Activated CD8-positive, alpha-beta memory T cell treated with anti-CD3 and anti-CD28 coated beads, Interleukin-2, amount 50 U/mL, for 1 hour (primary cell): ENCODE data around the gene UVSSA.
"Not testable (repeated sequence)": the region's sequence is repeated elsewhere in the genome, so short reads cannot be mapped to it uniquely, and the experiment has no call there.

Source experiments
- DNase-seq: peaks from one replicate; pipeline ENCODE4 v3.0.0-alpha.2; 2020; ENCODE audit errors: extremely low read depth

Gene UVSSA

DNA sequence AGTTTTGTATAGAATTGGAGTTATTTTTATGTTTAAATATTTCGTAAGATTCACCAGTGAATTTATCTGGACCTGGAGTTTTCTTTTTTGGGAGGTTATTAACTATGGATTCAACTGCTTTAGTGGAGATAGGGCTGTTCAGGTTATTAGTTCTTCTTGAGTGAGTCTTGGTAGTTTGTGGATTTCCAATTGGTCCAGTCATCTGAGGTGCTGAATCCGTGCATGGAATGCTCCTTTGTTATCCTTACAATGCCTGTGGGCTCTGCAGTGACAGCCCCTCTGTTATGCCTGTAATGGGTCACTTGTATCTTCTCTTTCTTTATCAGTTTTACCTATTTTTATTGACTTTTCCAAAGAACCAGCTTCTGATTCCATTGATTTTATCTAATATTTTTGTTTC lies 74.6 kb downstream of the UVSSA start:
- DNase-seq = no peak

DNA sequence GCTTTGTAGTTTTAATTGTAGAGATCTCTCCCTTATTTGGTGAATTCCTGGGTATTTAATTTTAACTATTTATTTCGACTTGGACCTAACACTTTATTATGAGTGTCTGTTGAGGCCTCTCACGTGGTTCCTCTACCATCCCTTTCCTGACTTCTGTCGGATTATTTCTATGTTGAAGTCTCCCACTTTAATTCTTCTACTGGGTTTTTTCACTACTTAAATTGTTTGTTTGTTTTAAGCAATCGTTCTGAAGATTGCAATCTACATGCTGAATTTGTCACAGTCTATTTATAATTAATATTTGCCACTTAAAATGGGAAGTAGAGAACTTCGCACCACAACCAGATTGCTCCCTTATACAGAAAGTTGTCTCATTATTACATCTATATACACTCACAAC lies 80.0 kb downstream of the UVSSA start:
- no peak for DNase-seq

DNA sequence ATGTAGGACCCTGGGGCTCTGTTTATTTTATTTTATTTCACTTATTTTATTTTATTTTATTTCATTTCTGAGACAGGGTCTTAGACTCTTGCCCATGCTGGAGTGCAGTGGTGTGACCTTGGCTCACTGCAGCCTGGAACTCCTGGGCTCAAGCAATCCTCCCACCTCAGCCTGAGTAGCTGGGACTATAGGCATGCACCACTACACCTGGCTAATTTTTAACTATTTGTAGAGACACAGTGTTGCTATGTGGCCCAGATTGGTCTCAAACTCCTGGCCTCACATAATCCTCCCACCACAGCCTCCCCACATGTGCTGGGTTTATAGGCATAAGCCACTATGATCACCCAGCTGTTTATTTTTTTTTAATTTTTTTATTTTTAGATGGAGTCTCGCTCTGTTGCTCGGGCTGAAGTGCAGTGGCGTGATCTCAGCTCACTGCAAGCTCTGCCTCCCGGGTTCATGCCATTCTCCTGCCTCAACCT lies 96.7 kb downstream of the UVSSA start:
- not testable (repeated sequence) for DNase-seq
